SK-N-SH (cell line): ENCODE results near the gene CLEC4G. TPM values are rescaled to one million over a fixed set of nuclear protein-coding genes. Genes with fewer than 3 reads are reported as not detected.

Experiments
- CTCF ChIA-PET: fragments of 300-600, 350-600 bp; formaldehyde crosslinking; extraction: SDS; loops from one replicate; lab custom pipeline; 2021; lab: Yijun Ruan, JAX
- POLR2A ChIA-PET: fragments of 350-600 bp; sonication (Branson Sonifier 250); formaldehyde crosslinking; extraction: SDS; loops from one replicate; lab custom pipeline; 2020; ENCODE audit warnings: antibody characterized with exemption, inconsistent platforms; lab: Yijun Ruan, JAX
- DNase-seq: peaks from one replicate; pipeline ENCODE4 v3.0.0; 2012
- H2AFZ ChIP-seq: fragments of 200-600 bp; sonication (generic); 2 replicates; pipeline ENCODE4 v1.8.1; 2016; ENCODE audit warnings: antibody characterized with exemption, mild to moderate bottlenecking, low read depth
- H3F3A ChIP-seq: fragments of 200-600 bp; sonication (generic); replicated peaks from 2 replicates; pipeline ENCODE3; 2016; ENCODE audit warnings: antibody characterized with exemption, mild to moderate bottlenecking; ENCODE audit not compliant: insufficient read depth
- H3K27ac ChIP-seq, 2 experiments: fragments of 200-500 bp in 1 of 2; fragments of 200-600 bp in 1 of 2; sonication (Bioruptor generic) in 1 of 2; sonication (generic), shearing (Covaris generic) in 1 of 2; 2 replicates each; pipeline versions ENCODE4 v1.5.1 to v1.6.1; 2014 to 2016; ENCODE audit warnings: low read depth in 2 of 2, inconsistent platforms in 1 of 2, low read length in 1 of 2, mild to moderate bottlenecking in 1 of 2, mixed read lengths in 1 of 2
- H3K27me3 ChIP-seq: fragments of 200-600 bp; sonication (generic), shearing (Covaris generic); 2 replicates; pipeline ENCODE4 v1.6.1; 2016; ENCODE audit warnings: mixed run types; ENCODE audit not compliant: insufficient read depth
- H3K36me3 ChIP-seq, 2 experiments: fragments of 200-500 bp in 1 of 2; fragments of 200-600 bp in 1 of 2; sonication (Bioruptor generic) in 1 of 2; sonication (generic) in 1 of 2; replicated peaks in 1 of 2; 2 replicates each; pipeline versions ENCODE3 to v1.5.1; 2014 to 2016; ENCODE audit warnings: low read length in 1 of 2, mild to moderate bottlenecking in 1 of 2; ENCODE audit not compliant: insufficient read depth in 2 of 2, control insufficient read depth in 1 of 2
- H3K4me1 ChIP-seq, 2 experiments: fragments of 200-500 bp in 1 of 2; fragments of 200-600 bp in 1 of 2; sonication (Bioruptor generic) in 1 of 2; sonication (generic), shearing (Covaris generic) in 1 of 2; 2 replicates each; pipeline versions ENCODE4 v1.5.1 to v1.6.1; 2014 to 2016; ENCODE audit warnings: low read depth in 1 of 2, low read length in 1 of 2, mixed run types in 1 of 2; ENCODE audit not compliant: insufficient read depth in 2 of 2, control insufficient read depth in 1 of 2
- H3K4me2 ChIP-seq: fragments of 200-600 bp; sonication (generic), shearing (Covaris generic); 2 replicates; pipeline ENCODE4 v1.6.1; 2017; ENCODE audit warnings: mixed run types
- H3K4me3 ChIP-seq, 2 experiments: fragments of 200-500 bp in 1 of 2; fragments of 200-600 bp in 1 of 2; sonication (Bioruptor generic) in 1 of 2; sonication (generic), shearing (Covaris generic) in 1 of 2; 2 replicates each; pipeline versions ENCODE4 v1.5.1 to v1.8.1; 2014 to 2016; ENCODE audit warnings: low read depth in 2 of 2, inconsistent platforms in 1 of 2, low read length in 1 of 2, mild to moderate bottlenecking in 1 of 2, mixed read lengths in 1 of 2, moderate library complexity in 1 of 2
- H3K79me2 ChIP-seq: fragments of 200-600 bp; sonication (generic); 2 replicates; pipeline ENCODE4 v1.8.1; 2017; ENCODE audit warnings: mild to moderate bottlenecking; ENCODE audit not compliant: insufficient read depth
- H3K9ac ChIP-seq: fragments of 200-600 bp; sonication (generic); 2 replicates; pipeline ENCODE4 v1.6.1; 2017; ENCODE audit warnings: mixed run types
- H3K9me2 ChIP-seq: fragments of 200-600 bp; sonication (generic); 2 replicates; pipeline ENCODE4 v1.6.1; 2017; ENCODE audit warnings: mixed run types
- H3K9me3 ChIP-seq: fragments of 200-600 bp; sonication (generic); 2 replicates; pipeline ENCODE4 v1.6.1; 2017; ENCODE audit warnings: mixed run types, mild to moderate bottlenecking, moderate library complexity
- H4K20me1 ChIP-seq: fragments of 200-600 bp; sonication (generic); 2 replicates; pipeline ENCODE4 v1.6.1; 2017; ENCODE audit warnings: mild to moderate bottlenecking, mixed run types; ENCODE audit not compliant: insufficient read depth
- CHD2 ChIP-seq: fragments of 150-350 bp; IDR thresholded peaks from 2 replicates; pipeline ENCODE4 v1.6.1; 2018; ENCODE audit warnings: low read length; ENCODE audit not compliant: partially characterized antibody
- ELF1 ChIP-seq: IDR thresholded peaks from 2 replicates; pipeline ENCODE4 v1.4.0; 2012
- EP300 ChIP-seq, 2 experiments: IDR thresholded peaks; 2 replicates each; pipeline versions ENCODE4 v1.4.0 to v1.6.1; 2012; ENCODE audit warnings: borderline replicate concordance in 1 of 2, low read depth in 1 of 2, low read length in 1 of 2
- FOSL2 ChIP-seq: IDR thresholded peaks from 2 replicates; pipeline ENCODE4 v1.4.0; 2012; ENCODE audit warnings: low read depth, mild to moderate bottlenecking, moderate library complexity, borderline replicate concordance
- FOXJ3 ChIP-seq: sonication (generic); formaldehyde crosslinking; IDR thresholded peaks from 2 replicates; pipeline ENCODE4 v1.5.1; 2020; ENCODE audit warnings: mild to moderate bottlenecking, missing genetic modification reagents
- FOXM1 ChIP-seq: IDR thresholded peaks from 2 replicates; pipeline ENCODE4 v1.4.0; 2012; ENCODE audit warnings: low read depth, mild to moderate bottlenecking
- GATA2 ChIP-seq: sonication (generic); formaldehyde crosslinking; IDR thresholded peaks from 2 replicates; pipeline ENCODE4 v1.5.0; 2020; ENCODE audit warnings: mild to moderate bottlenecking, missing genetic modification reagents
- MAX ChIP-seq: IDR thresholded peaks from 2 replicates; pipeline ENCODE4 v1.4.0; 2012; ENCODE audit warnings: low read depth
- MEF2A ChIP-seq: IDR thresholded peaks from 2 replicates; pipeline ENCODE4 v1.4.0; 2012; ENCODE audit warnings: low read depth, borderline replicate concordance
- MXI1 ChIP-seq: IDR thresholded peaks from 2 replicates; pipeline ENCODE4 v1.6.1; 2012; ENCODE audit warnings: mild to moderate bottlenecking, low read depth, low read length, improper control_type of control experiment
- NFIC ChIP-seq: IDR thresholded peaks from 2 replicates; pipeline ENCODE4 v1.4.0; 2012; ENCODE audit warnings: borderline replicate concordance
- NRF1 ChIP-seq: IDR thresholded peaks from 2 replicates; pipeline ENCODE4 v1.6.1; 2012; ENCODE audit warnings: low read depth, mild to moderate bottlenecking, low read length
- POLR2AphosphoS5 ChIP-seq: IDR thresholded peaks from 2 replicates; pipeline ENCODE4 v1.6.1; 2012; ENCODE audit warnings: low read depth, low read length
- RAD21 ChIP-seq: IDR thresholded peaks from 2 replicates; pipeline ENCODE4 v1.6.1; 2012; ENCODE audit warnings: mild to moderate bottlenecking, low read length
- TEAD4 ChIP-seq: IDR thresholded peaks from 2 replicates; pipeline ENCODE4 v1.4.0; 2012; ENCODE audit warnings: mild to moderate bottlenecking, borderline replicate concordance; ENCODE audit not compliant: insufficient read depth
- USF2 ChIP-seq: fragments of 150-350 bp; IDR thresholded peaks from 2 replicates; pipeline ENCODE4 v1.6.1; 2017; ENCODE audit warnings: antibody characterized with exemption, low read length, low read depth, borderline replicate concordance
- YY1 ChIP-seq: IDR thresholded peaks from 2 replicates; pipeline ENCODE4 v1.4.0; 2012; ENCODE audit warnings: low read depth, mild to moderate bottlenecking
- WGBS: methylation state at CpG from one replicate; pipeline ENCODE4 v1.1.6; 2017; ENCODE audit warnings: low lambda C conversion rate; 5-methylcytosine and 5-hydroxymethylcytosine counted together
- polyA plus RNA-seq, 3 experiments: library from polyadenylated mRNA; depleted of rRNA; stranded (reverse); fragments of >200 nt; gene quantifications; 2 replicates each; pipeline ENCODE4 v1.2.3, GENCODE V29; 2012
- TF ChIP-seq, protein P1 (sequence below): fragments of 150-350 bp; IDR thresholded peaks from 2 replicates; pipeline ENCODE4 v1.6.1; 2016; ENCODE audit warnings: mild to moderate bottlenecking, low read depth, low read length
- TF ChIP-seq, protein P2 (sequence below): fragments of 200-600 bp; sonication (generic); IDR thresholded peaks from 2 replicates; pipeline ENCODE4 v1.6.1; 2017; ENCODE audit warnings: antibody characterized with exemption, mild to moderate bottlenecking, moderate library complexity

Gene CLEC4G
- polyA plus RNA-seq, 1 of the 3 experiments (the other 2 are of a cell fraction): not detected

- no peaks in the 10 kb centered on the region for H4K20me1 ChIP-seq
- no peaks in the 10 kb centered on the region for H3K9me2 ChIP-seq
- no peak for DNase-seq
- no peaks in the 10 kb centered on the region for H3K9me3 ChIP-seq
- no peak overlapping the region for H3K9ac ChIP-seq
- no peak overlapping the region for H2AFZ ChIP-seq
- no peak overlapping the region for H3K27ac ChIP-seq
- CTCF ChIA-PET: interaction anchor here (0.8 to 1.3 kb wide), 2 partner anchors 10 to 64 kb away, joined by 3 read pairs; partner anchors contain the start of gene TRAPPC5
- H3K4me1 ChIP-seq: no peaks in the 10 kb centered on the region
- TF ChIP-seq RAD21 (no peak), CHD2 (no peak), YY1 (no peak), FOXM1 (no peak), MAX (no peak), NFIC (no peak), ELF1 (no peak), USF2 (no peak), FOSL2 (no peak), GATA2 (no peak), TEAD4 (no peak), POLR2AphosphoS5 (no peak), FOXJ3 (CRISPR knock-in tag) (no peak), EP300 (IDR thresholded peaks at IDR 0.05; ENCODE audit: borderline replicate concordance in 1 of 2, low read depth in 1 of 2, low read length in 1 of 2) (no peak), MEF2A (no peak), MXI1 (no peak), NRF1 (no peak)
- TF ChIP-seq, protein P1, sequence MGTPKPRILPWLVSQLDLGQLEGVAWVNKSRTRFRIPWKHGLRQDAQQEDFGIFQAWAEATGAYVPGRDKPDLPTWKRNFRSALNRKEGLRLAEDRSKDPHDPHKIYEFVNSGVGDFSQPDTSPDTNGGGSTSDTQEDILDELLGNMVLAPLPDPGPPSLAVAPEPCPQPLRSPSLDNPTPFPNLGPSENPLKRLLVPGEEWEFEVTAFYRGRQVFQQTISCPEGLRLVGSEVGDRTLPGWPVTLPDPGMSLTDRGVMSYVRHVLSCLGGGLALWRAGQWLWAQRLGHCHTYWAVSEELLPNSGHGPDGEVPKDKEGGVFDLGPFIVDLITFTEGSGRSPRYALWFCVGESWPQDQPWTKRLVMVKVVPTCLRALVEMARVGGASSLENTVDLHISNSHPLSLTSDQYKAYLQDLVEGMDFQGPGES: no peak
- TF ChIP-seq, protein P2, sequence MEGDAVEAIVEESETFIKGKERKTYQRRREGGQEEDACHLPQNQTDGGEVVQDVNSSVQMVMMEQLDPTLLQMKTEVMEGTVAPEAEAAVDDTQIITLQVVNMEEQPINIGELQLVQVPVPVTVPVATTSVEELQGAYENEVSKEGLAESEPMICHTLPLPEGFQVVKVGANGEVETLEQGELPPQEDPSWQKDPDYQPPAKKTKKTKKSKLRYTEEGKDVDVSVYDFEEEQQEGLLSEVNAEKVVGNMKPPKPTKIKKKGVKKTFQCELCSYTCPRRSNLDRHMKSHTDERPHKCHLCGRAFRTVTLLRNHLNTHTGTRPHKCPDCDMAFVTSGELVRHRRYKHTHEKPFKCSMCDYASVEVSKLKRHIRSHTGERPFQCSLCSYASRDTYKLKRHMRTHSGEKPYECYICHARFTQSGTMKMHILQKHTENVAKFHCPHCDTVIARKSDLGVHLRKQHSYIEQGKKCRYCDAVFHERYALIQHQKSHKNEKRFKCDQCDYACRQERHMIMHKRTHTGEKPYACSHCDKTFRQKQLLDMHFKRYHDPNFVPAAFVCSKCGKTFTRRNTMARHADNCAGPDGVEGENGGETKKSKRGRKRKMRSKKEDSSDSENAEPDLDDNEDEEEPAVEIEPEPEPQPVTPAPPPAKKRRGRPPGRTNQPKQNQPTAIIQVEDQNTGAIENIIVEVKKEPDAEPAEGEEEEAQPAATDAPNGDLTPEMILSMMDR: no peak
- H3K27me3 ChIP-seq: peaks cover 33% of the 10 kb centered on the region
- no peak overlapping the region for H3K4me3 ChIP-seq
- POLR2A ChIA-PET: no interaction called here
- 10% methylated on average over 12 of the region's 12 CpGs for WGBS
- H3K79me2 ChIP-seq: no peaks in the 10 kb centered on the region
- no peaks in the 10 kb centered on the region for H3F3A ChIP-seq
- no peak overlapping the region for H3K4me2 ChIP-seq
- no peaks in the 10 kb centered on the region for H3K36me3 ChIP-seq
Observed at GRCh38 chr19:7744871-7745650, 13.2 kb upstream of the CLEC4G start.
